Calu3 (cell line): ENCODE measurements around the gene LDLRAP1. TPM values are rescaled to one million over a fixed set of nuclear protein-coding genes. Genes with fewer than 3 reads are reported as not detected.

ENCODE experiments used
- BruUV-seq: library from RNA; stranded (reverse); fragments of 400-500 nt; replicated peaks from 2 replicates; lab custom pipeline; 2021; lab: Mats Ljungman, UMichigan
- CTCF ChIA-PET: fragments of 300-600 bp; sonication (Branson Sonifier 250); formaldehyde crosslinking; loops from one replicate; lab custom pipeline; 2022; ENCODE audit warnings: antibody characterized with exemption; lab: Charles Lee
- DNase-seq: peaks from one replicate; pipeline ENCODE4 v3.0.0; 2022
- H3K27ac Mint-ChIP-seq: one replicate; pipeline ENCODE4 v1.8.0; 2022; ENCODE audit warnings: mixed read lengths; ENCODE audit not compliant: unreplicated experiment
- H3K27me3 Mint-ChIP-seq: one replicate; pipeline ENCODE4 v1.8.0; 2022; ENCODE audit warnings: mixed read lengths; ENCODE audit not compliant: unreplicated experiment
- H3K36me3 Mint-ChIP-seq: one replicate; pipeline ENCODE4 v1.8.0; 2022; ENCODE audit warnings: mild to moderate bottlenecking, moderate library complexity, mixed read lengths; ENCODE audit not compliant: insufficient read depth, unreplicated experiment
- H3K4me1 Mint-ChIP-seq: one replicate; pipeline ENCODE4 v1.8.0; 2022; ENCODE audit warnings: mild to moderate bottlenecking, low read depth, mixed read lengths; ENCODE audit not compliant: unreplicated experiment
- H3K4me3 Mint-ChIP-seq: one replicate; pipeline ENCODE4 v1.8.0; 2022; ENCODE audit warnings: mild to moderate bottlenecking, low read depth, moderate library complexity, mixed read lengths; ENCODE audit not compliant: unreplicated experiment
- H3K9me3 Mint-ChIP-seq: one replicate; pipeline ENCODE4 v1.8.0; 2022; ENCODE audit warnings: low read depth, mixed read lengths; ENCODE audit not compliant: unreplicated experiment
- CTCF ChIP-seq: fragments of 200-600 bp; IDR thresholded peaks from one replicate; pipeline ENCODE4 v1.8.0; 2022; ENCODE audit warnings: antibody characterized with exemption; ENCODE audit not compliant: unreplicated experiment
- intact Hi-C: fragments of 100-400 bp; cut with micrococcal nuclease; formaldehyde crosslinking; loops from one replicate; pipeline ENCODE4 v1.10.0; 2022; ENCODE audit not compliant: unreplicated experiment
- total RNA-seq: library from RNA; stranded (reverse); gene quantifications from 2 replicates; pipeline ENCODE4 v1.2.3, GENCODE V29; 2022

LDLRAP1 gene
- total RNA-seq, 1 experiment from 2014 or later, result 8.3 TPM

GRCh38 chr1:25502957-25503356 is 40.4 kb upstream of the LDLRAP1 start:
- TF ChIP-seq CTCF, result no peak
- CTCF ChIA-PET, result no interaction called here
- Mint-ChIP-seq H3K27me3 (no peaks in the 10 kb centered on the region), H3K27ac (no peak overlapping the region), H3K4me1 (no peaks in the 10 kb centered on the region), H3K4me3 (no peak overlapping the region), H3K36me3 (peaks cover 11% of the 10 kb centered on the region), H3K9me3 (no peaks in the 10 kb centered on the region)
- no TSS peak for BruUV-seq
- intact Hi-C loops, result loop anchor here (5.0 kb wide), 2 partner anchors 294 to 309 kb away; no protein-coding TSS in a partner anchor
- no peak for DNase-seq

GRCh38 chr1:25503551-25504426 is 39.6 kb upstream of the LDLRAP1 start:
- Mint-ChIP-seq H3K36me3 (peaks cover 11% of the 10 kb centered on the region), H3K4me3 (no peak overlapping the region), H3K4me1 (no peaks in the 10 kb centered on the region), H3K27me3 (no peaks in the 10 kb centered on the region), H3K27ac (no peak overlapping the region), H3K9me3 (no peaks in the 10 kb centered on the region)
- TF ChIP-seq CTCF, result peak; percentile 39
- BruUV-seq, result no TSS peak
- peak; percentile 75 for DNase-seq
- intact Hi-C loops, result loop anchor here (5.0 kb wide), 2 partner anchors 294 to 309 kb away; no protein-coding TSS in a partner anchor
- CTCF ChIA-PET, result interaction anchor here (0.9 to 1.1 kb wide), 3 partner anchors 10 to 69 kb away, joined by 3 to 4 read pairs (median 3); no protein-coding TSS in a partner anchor

GRCh38 chr1:25504706-25505595 is 38.5 kb upstream of the LDLRAP1 start:
- DNase-seq, result no peak
- Mint-ChIP-seq H3K4me1 (no peaks in the 10 kb centered on the region), H3K9me3 (no peaks in the 10 kb centered on the region), H3K27me3 (no peaks in the 10 kb centered on the region), H3K27ac (no peak overlapping the region), H3K36me3 (peaks cover 7% of the 10 kb centered on the region), H3K4me3 (no peak overlapping the region)
- CTCF ChIA-PET, result no interaction called here
- TF ChIP-seq CTCF, result no peak
- intact Hi-C loops, result loop anchor here (5.0 kb wide), 2 partner anchors 292 to 307 kb away; no protein-coding TSS in a partner anchor
- BruUV-seq, result no TSS peak

- H3K27ac Mint-ChIP-seq, result peak overlapping the region; percentile 54
- BruUV-seq, result no TSS peak
- H3K4me3 Mint-ChIP-seq, result peak overlapping the region; percentile 65
Measured at GRCh38 chr1:25505656-25506385, 37.6 kb upstream of the LDLRAP1 start.

More at GRCh38 chr1:25505656-25506385, 37.6 kb upstream of the LDLRAP1 start:
- H3K9me3 Mint-ChIP-seq, result no peaks in the 10 kb centered on the region
- DNase-seq, result no peak
- no peaks in the 10 kb centered on the region for H3K27me3 Mint-ChIP-seq
- H3K36me3 Mint-ChIP-seq, result peaks cover 7% of the 10 kb centered on the region
- CTCF ChIA-PET, result interaction anchor here (0.6 kb wide), 1 partner anchor 18 kb away, joined by 6 read pairs; no protein-coding TSS in a partner anchor
- H3K4me1 Mint-ChIP-seq, result no peaks in the 10 kb centered on the region
- intact Hi-C loops, result no loop called here
- no peak for TF ChIP-seq CTCF
